ENCODE measurements around the gene PDCD11.

GRCh38 chr10:103431902-103432301 is 35.5 kb downstream of the PDCD11 start:
- TF ChIP-seq CTCF (IDR thresholded peaks at IDR 0.05; ENCODE audit: low read length) (no peak), EZH2 (optimal IDR thresholded peaks at IDR 0.05; ENCODE audit: low read depth, low read length) (no peak)
